Esophagus muscularis mucosa (tissue), 4 donors: ENCODE data around the gene SAP130. TPM values are rescaled to one million over a fixed set of nuclear protein-coding genes. Genes with fewer than 3 reads are reported as not detected.
"Not testable (repeated sequence)": the region's sequence is repeated elsewhere in the genome, so short reads cannot be mapped to it uniquely, and the experiment has no call there.

Source experiments
- DNase-seq: peaks from one replicate; pipeline ENCODE4 v3.0.0-alpha.2; 2017; ENCODE audit errors: extremely low spot score
- H3K27ac ChIP-seq, 4 donors: fragments of 200-600 bp; sonication (generic); replicated peaks in 1 of 4; 1 replicate in 3 of 4; 2 replicates in 1 of 4; pipeline ENCODE4 v1.5.1; 2016 to 2019; ENCODE audit warnings: mild to moderate bottlenecking in 1 of 4
- H3K27me3 ChIP-seq, 4 donors: fragments of 200-600 bp; sonication (generic); one replicate each; pipeline versions ENCODE4 v1.5.1 to v1.6.0; 2016 to 2019
- H3K36me3 ChIP-seq, 4 donors: fragments of 200-600 bp; sonication (generic); one replicate each; pipeline ENCODE4 v1.5.1; 2016 to 2019
- H3K4me1 ChIP-seq, 4 donors: fragments of 200-600 bp; sonication (generic); one replicate each; pipeline ENCODE4 v1.5.1; 2016 to 2019
- H3K4me3 ChIP-seq, 4 donors: fragments of 200-600 bp; sonication (generic); 1 replicate in 2 of 4; 2 replicates in 2 of 4; pipeline ENCODE4 v1.5.1; 2016 to 2019; ENCODE audit warnings: mild to moderate bottlenecking in 4 of 4, moderate library complexity in 1 of 4
- H3K9me3 ChIP-seq, 4 donors: fragments of 200-600 bp; sonication (generic); 1 replicate in 3 of 4; 2 replicates in 1 of 4; pipeline ENCODE4 v1.5.1; 2016 to 2019
- CTCF ChIP-seq, 3 experiments: fragments of 200-600 bp in 2 of 3; fragments of 450-650 bp in 1 of 3; sonication (generic) in 2 of 3; IDR thresholded peaks; one replicate each; pipeline ENCODE4 v1.5.1; 2017 to 2019; ENCODE audit warnings: antibody characterized with exemption in 3 of 3, mild to moderate bottlenecking in 2 of 3, moderate library complexity in 1 of 3
- EP300 ChIP-seq: sonication (generic); formaldehyde crosslinking; IDR thresholded peaks from one replicate; pipeline ENCODE4 v1.6.1; 2017; ENCODE audit warnings: antibody characterized with exemption
- POLR2A ChIP-seq: fragments of 450-650 bp; IDR thresholded peaks from one replicate; pipeline ENCODE4 v1.6.1; 2017; ENCODE audit warnings: antibody characterized with exemption, moderate library complexity, mild to moderate bottlenecking, low read depth
- POLR2AphosphoS5 ChIP-seq, 2 donors: sonication (generic); formaldehyde crosslinking; IDR thresholded peaks; one replicate each; pipeline ENCODE4 v1.6.1; 2017; ENCODE audit warnings: antibody characterized with exemption in 2 of 2
- WGBS: methylation state at CpG from one replicate; pipeline ENCODE4 v1.1.5; 2018; 5-methylcytosine and 5-hydroxymethylcytosine counted together
- intact Hi-C: fragments of 100-400 bp; cut with DNase I; formaldehyde crosslinking; loops from one replicate; pipeline ENCODE4 v1.15.1; 2023
- total RNA-seq, 4 donors: library from RNA; depleted of rRNA; stranded (reverse); fragments of >200 nt; gene quantifications; one replicate each; pipeline versions ENCODE4 v1.1.0 to v1.2.1, GENCODE V29; 2016

The SAP130 gene
- total RNA-seq, 4 donors from 2014 or later = 6.8 to 12.3 (median 10.7) TPM

- no peaks in the 10 kb centered on the region for H3K36me3 ChIP-seq
- no peaks in the 10 kb centered on the region for H3K4me1 ChIP-seq
- H3K9me3 ChIP-seq = no peaks in the 10 kb centered on the region
- no peak for DNase-seq
- intact Hi-C loops = no loop called here
- WGBS = 76% methylated on average over 6 of the region's 6 CpGs
- no peak overlapping the region for H3K27ac ChIP-seq
- no peak for TF ChIP-seq POLR2AphosphoS5 (IDR thresholded peaks at IDR 0.05)
- no peak for TF ChIP-seq CTCF (IDR thresholded peaks at IDR 0.05)
- no peak for TF ChIP-seq EP300
- no peak overlapping the region for H3K4me3 ChIP-seq
- no peaks in the 10 kb centered on the region for H3K27me3 ChIP-seq
Measured at GRCh38 chr2:127909019-127909418, 118.8 kb downstream of the SAP130 start.

- H3K27ac ChIP-seq, intact Hi-C loops, DNase-seq, H3K9me3 ChIP-seq, H3K36me3 ChIP-seq, H3K4me1 ChIP-seq, H3K27me3 ChIP-seq, H3K4me3 ChIP-seq: not testable (repeated sequence)
- 88% methylated on average over 12 of the region's 12 CpGs for WGBS
Measured at GRCh38 chr2:127907733-127908400, 120.0 kb downstream of the SAP130 start.

- no peak for DNase-seq
- intact Hi-C loops = no loop called here
- H3K4me3 ChIP-seq = no peak overlapping the region
- 63% methylated on average over 15 of the region's 21 CpGs for WGBS
- no peaks in the 10 kb centered on the region for H3K27me3 ChIP-seq
- TF ChIP-seq CTCF (IDR thresholded peaks at IDR 0.05) = no peak
- TF ChIP-seq POLR2A = no peak
- no peak for TF ChIP-seq POLR2AphosphoS5 (IDR thresholded peaks at IDR 0.05)
- TF ChIP-seq EP300 = no peak
- H3K9me3 ChIP-seq = no peaks in the 10 kb centered on the region
- no peaks in the 10 kb centered on the region for H3K36me3 ChIP-seq
- peaks cover 4 to 7% (median 6%) of the 10 kb centered on the region in 4 donors for H3K4me1 ChIP-seq
- H3K27ac ChIP-seq = no peak overlapping the region
Measured at GRCh38 chr2:127906206-127906926, 121.5 kb downstream of the SAP130 start.

- Histone ChIP-seq H3K27ac (peak overlapping the region; percentile 16 to 52 (median 46)), H3K4me1 (peaks cover 5 to 12% (median 11%) of the 10 kb centered on the region in 4 donors), H3K4me3 (peak overlapping the region in 1 of 4 donors; percentile 14), H3K27me3 (no peaks in the 10 kb centered on the region), H3K36me3 (no peaks in the 10 kb centered on the region), H3K9me3 (no peaks in the 10 kb centered on the region)
- DNase-seq = no peak
- 54% methylated on average over 12 of the region's 12 CpGs for WGBS
- TF ChIP-seq EP300 = no peak
- TF ChIP-seq POLR2AphosphoS5 (IDR thresholded peaks at IDR 0.05) = peak in 1 of 2 donors; percentile 50
- no peak for TF ChIP-seq CTCF (IDR thresholded peaks at IDR 0.05)
- TF ChIP-seq POLR2A = no peak
- intact Hi-C loops = no loop called here
Measured at GRCh38 chr2:127901339-127902056, 126.4 kb downstream of the SAP130 start.

- Histone ChIP-seq H3K4me3 (no peak overlapping the region), H3K9me3 (no peaks in the 10 kb centered on the region), H3K4me1 (peaks cover 5 to 12% (median 11%) of the 10 kb centered on the region in 4 donors), H3K27me3 (no peaks in the 10 kb centered on the region), H3K36me3 (no peaks in the 10 kb centered on the region), H3K27ac (no peak overlapping the region)
- intact Hi-C loops = no loop called here
- WGBS = 76% methylated on average over 1 of the region's 1 CpG
- no peak for DNase-seq
- no peak for TF ChIP-seq CTCF (IDR thresholded peaks at IDR 0.05)
Measured at GRCh38 chr2:127897531-127898211, 130.2 kb downstream of the SAP130 start.
